Uterus (tissue), 2 donors: ENCODE data around the gene MYO1A.

ENCODE experiments used
- POLR2A ChIP-seq, 2 donors: fragments of 450-650 bp; IDR thresholded peaks; one replicate each; pipeline ENCODE4 v1.6.1; 2016; ENCODE audit warnings: antibody characterized with exemption in 2 of 2, mild to moderate bottlenecking in 1 of 2, moderate library complexity in 1 of 2
- TF ChIP-seq, protein P1 (sequence below), 4 experiments: fragments of 200-600 bp in 2 of 4; fragments of 450-650 bp in 2 of 4; sonication (generic) in 2 of 4; IDR thresholded peaks; one replicate each; pipeline ENCODE4 v1.5.1; 2016 to 2019; ENCODE audit warnings: antibody characterized with exemption in 4 of 4, mild to moderate bottlenecking in 2 of 4, moderate library complexity in 1 of 4

DNA sequence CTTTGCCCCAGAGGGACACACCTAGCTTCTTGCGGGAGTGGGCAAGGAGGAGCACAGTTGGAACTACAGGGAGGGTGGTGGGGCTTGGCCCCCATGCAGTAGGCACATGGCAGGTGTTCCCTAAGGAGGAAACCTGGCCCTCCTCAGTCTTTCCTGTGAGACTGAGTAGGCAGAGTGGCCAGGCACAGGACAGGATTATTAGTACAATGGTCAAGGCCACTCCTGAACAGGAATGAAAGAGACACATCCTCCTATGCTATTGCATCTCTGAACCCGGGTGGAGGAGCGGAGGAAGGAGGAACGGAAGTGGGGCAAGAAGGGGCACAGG is 846 bp downstream of the MYO1A start:
- TF ChIP-seq, protein P1, sequence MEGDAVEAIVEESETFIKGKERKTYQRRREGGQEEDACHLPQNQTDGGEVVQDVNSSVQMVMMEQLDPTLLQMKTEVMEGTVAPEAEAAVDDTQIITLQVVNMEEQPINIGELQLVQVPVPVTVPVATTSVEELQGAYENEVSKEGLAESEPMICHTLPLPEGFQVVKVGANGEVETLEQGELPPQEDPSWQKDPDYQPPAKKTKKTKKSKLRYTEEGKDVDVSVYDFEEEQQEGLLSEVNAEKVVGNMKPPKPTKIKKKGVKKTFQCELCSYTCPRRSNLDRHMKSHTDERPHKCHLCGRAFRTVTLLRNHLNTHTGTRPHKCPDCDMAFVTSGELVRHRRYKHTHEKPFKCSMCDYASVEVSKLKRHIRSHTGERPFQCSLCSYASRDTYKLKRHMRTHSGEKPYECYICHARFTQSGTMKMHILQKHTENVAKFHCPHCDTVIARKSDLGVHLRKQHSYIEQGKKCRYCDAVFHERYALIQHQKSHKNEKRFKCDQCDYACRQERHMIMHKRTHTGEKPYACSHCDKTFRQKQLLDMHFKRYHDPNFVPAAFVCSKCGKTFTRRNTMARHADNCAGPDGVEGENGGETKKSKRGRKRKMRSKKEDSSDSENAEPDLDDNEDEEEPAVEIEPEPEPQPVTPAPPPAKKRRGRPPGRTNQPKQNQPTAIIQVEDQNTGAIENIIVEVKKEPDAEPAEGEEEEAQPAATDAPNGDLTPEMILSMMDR (IDR thresholded peaks at IDR 0.05) = no peak
- no peak for TF ChIP-seq POLR2A (IDR thresholded peaks at IDR 0.05)
